Mammary epithelial cell (primary cell): ENCODE measurements around the gene HLCS.

Experiments
- CTCF ChIP-seq, 2 donors: IDR thresholded peaks in 1 of 2; conservative IDR thresholded peaks in 1 of 2; 2 replicates each; pipeline ENCODE4 v1.5.1; 2011 to 2012; ENCODE audit warnings: inconsistent platforms in 2 of 2, low read length in 2 of 2, mild to moderate bottlenecking in 2 of 2, control low read depth in 1 of 2, low read depth in 1 of 2; ENCODE audit not compliant: insufficient read depth in 1 of 2; ENCODE audit errors: extremely low read depth in 1 of 2
- EZH2 ChIP-seq: IDR thresholded peaks from 2 replicates; pipeline ENCODE4 v1.6.1; 2012; ENCODE audit warnings: low read length, inconsistent platforms, borderline replicate concordance

- TF ChIP-seq CTCF (conservative IDR thresholded peaks at IDR 0.05 in 1 of 2, IDR thresholded peaks at IDR 0.05 in 1 of 2; ENCODE audit: extremely low read depth in 1 of 2, insufficient read depth in 1 of 2, low read depth in 1 of 2, low read length in 2 of 2) (no peak), EZH2 (no peak)
These were observed 17.0 kb downstream of the HLCS start for GRCh38 chr21:36949171-36950141.
